Activated naive CD8-positive, alpha-beta T cell treated with anti-CD3 and anti-CD28 coated beads, Interleukin-2, amount 50 U/mL, for 16 hours (primary cell): ENCODE results near the gene KRTAP3-1.
"Not testable (repeated sequence)": the region's sequence is repeated elsewhere in the genome, so short reads cannot be mapped to it uniquely, and the experiment has no call there.

Experiments
- DNase-seq: peaks from one replicate; pipeline ENCODE4 v3.0.0-alpha.2; 2020; ENCODE audit warnings: low read depth, low spot score

KRTAP3-1 gene

GRCh38 chr17:41015454-41015853 is 6.5 kb upstream of the KRTAP3-1 start:
- no peak for DNase-seq

DNA sequence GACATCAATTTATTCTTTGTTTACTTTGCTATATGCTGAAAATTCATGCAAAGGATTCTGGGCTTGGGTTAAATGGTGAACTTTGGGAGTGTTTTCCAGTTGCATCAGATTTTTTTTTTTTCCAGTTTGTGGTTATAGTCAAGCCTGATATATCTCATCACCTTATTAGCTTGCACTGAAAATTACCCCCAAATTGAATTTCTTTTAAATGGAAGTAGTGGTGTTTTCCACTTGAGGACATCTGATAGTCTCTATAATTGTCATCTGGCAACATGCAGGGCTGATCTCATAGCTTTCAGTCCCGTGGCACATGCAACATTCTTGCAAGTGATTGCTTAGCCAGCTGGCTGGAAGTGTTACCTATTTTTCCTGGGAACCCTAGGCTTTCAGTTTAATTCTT is 4.7 kb upstream of the KRTAP3-1 start:
- DNase-seq, result no peak

DNA sequence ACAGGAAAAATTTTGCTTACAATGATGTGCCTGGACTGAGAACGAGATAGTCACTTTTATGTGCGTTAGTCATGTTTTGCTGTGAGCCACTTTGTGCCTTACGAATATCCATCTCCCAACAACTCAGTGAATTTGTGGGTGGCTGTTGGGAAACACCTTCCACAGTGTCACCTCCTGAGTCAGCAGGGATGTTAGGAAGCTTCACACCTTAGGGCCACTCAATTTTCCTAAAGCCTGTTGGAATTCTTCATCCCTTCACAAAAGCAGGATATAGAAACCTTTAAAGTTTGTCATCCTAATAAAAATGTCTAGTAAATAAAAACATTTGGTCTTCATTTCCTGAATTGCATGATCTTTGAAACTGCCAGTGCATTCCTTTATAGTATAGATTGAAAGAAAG is 4.3 kb upstream of the KRTAP3-1 start:
- no peak for DNase-seq

DNA sequence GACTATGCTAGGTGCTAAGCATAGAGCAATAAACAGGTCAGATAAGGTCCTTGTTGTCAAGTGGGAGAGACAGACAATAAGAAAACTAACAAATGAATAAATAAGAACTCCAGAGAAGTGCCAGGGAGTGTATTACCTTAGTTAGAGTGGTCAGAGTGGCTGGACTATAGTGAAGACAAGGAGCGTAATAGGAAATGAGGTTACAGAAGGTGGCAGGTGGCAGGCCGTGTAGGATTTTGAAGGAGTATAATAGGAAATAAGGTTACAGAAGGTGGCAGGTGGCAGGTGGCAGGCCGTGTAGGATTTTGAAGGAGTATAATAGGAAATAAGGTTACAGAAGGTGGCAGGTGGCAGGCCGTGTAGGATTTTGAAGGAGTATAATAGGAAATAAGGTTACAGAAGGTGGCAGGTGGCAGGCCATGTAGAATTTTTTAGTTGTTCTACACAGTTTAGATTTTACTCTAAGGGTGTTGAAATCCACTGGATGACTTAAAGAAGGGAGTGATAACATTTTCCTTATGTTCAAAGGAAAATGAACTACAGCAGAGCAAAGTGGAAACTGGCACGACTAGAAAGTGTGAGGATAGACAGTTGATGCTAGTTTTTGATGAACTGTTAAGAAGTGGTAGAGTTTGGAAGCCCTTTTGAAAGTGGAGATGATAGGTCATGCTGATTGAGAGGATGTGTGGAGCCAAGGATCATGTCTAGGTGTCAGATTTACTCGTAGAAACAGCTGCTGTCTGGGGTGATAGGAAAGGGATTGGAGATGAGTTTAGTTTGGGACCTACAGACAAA is 3.6 kb upstream of the KRTAP3-1 start:
- DNase-seq, result no peak

- no peak for DNase-seq
Measured at GRCh38 chr17:41010441-41010840, 1.5 kb upstream of the KRTAP3-1 start.

DNA sequence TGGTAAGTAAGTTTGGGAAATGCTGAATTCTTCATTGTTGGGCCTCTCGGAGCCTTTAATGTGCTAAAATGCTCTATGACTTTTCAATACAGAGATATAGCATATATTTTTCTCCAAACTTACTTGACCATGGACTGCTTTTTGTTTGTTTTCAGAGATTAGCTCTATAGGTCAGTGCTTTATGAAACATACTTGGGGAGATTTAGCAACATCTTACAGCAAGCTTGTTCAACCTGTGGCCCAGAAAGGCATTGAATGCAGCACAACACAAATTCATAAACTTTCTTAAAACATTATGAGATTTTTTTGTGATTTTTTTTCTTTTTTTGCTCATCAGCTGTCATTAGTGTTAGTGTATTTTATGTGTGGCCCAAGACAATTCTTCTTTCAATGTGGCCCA is 1.0 kb upstream of the KRTAP3-1 start:
- no peak for DNase-seq

DNA sequence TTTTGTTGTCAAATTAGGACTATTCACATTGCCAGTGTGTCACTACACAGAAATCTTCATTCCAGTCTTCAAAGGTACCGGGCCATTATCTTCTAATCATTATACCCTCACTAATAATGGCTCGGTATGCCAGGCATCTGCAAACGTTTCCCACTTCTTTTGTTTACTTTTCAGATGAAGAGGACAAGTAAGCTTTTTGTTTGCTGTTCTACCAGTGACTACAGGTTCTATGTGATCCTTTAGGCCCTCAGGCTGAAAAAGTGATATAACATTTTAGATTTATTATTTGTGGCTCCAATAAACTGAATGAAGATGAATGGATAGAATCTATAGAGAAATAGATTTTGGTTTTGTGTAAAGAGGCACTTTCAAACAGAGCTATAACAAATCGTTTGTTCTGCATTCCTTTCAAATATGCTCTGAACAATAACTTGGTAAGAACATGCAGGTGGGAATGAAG is 403 bp upstream of the KRTAP3-1 start:
- DNase-seq, result no peak

GRCh38 chr17:41004397-41004796 is 4.5 kb downstream of the KRTAP3-1 start:
- DNase-seq, result no peak

- no peak for DNase-seq
Measured at GRCh38 chr17:41003926-41004325, 5.0 kb downstream of the KRTAP3-1 start.

GRCh38 chr17:41002814-41003213 is 6.1 kb downstream of the KRTAP3-1 start:
- DNase-seq, result no peak

DNA sequence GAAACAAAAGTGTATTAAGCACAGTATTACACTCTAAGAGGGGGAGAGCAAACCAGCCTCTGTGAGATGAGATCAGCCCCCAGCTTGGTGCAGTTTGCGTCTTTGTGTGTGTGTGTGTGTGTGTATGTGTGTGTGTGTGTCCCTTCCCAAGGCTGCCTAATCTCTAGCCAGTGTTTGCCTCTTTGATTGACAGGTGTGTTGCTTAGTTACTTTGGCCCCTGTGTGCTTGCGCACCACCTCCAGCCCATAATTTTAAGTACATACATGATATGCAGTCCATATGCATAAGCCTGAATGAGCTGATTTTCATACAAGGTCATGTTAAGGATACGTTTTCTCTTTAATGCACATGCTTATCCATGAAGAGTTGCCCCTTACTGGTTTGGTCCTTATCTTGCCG is 7.1 kb downstream of the KRTAP3-1 start:
- DNase-seq, result no peak

GRCh38 chr17:40999563-40999962 is 9.4 kb downstream of the KRTAP3-1 start, which contains the start of gene KRTAP3-2:
KRTAP3-2 (minus strand) TSS chr17:40999906; CDS start chr17:40999853, 53 bp downstream.
- DNase-seq, result not testable (repeated sequence)

DNA sequence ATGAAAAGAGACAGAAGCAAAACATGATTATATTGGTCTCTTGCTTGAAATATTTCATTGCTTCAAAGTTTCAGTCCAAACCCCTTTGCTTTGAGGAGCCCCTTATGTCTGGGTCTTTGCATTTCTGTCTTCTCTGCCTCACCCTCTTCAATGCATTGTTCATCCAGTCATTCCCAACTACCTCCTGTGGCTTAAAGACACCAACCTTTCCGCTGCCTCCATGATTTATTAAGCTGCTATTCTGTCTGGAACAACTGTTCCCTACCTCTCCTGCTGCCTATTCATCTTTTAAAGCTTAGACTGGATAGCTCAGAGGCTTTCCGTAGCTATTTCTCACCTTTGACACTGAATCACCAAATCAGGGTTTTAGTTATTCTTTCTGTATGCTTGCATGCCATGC is 11.6 kb downstream of the KRTAP3-1 start:
- no peak for DNase-seq

- DNase-seq, result no peak
Measured at GRCh38 chr17:40996829-40997228, 12.1 kb downstream of the KRTAP3-1 start.

- DNase-seq, result no peak
Measured at GRCh38 chr17:40995116-40995515, 13.8 kb downstream of the KRTAP3-1 start.

GRCh38 chr17:40993839-40994238 is 15.1 kb downstream of the KRTAP3-1 start, which contains the start of gene KRTAP3-3:
KRTAP3-3 (minus strand) TSS chr17:40994164; CDS start chr17:40994097, 67 bp downstream.
- no peak for DNase-seq

DNA sequence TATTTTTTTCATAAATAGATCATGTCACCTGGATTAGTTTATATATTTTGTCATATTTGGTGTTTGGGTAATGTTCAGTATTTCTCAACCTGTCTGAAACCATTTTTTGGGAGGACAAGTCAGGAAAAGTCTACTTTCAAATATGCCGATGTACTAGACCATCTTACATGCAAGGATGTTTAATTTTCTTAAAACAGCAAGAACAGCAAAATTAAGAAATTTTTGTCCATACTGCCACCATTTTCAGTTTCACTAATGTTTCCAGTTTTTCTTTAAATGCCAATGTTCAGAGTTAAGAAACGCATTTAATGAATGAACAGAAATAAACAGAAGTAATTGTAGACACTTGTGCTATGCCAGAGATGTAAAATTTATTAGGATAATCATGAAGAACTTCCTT is 15.8 kb downstream of the KRTAP3-1 start:
- no peak for DNase-seq

- DNase-seq, result no peak
Measured at GRCh38 chr17:40992666-40993065, 16.3 kb downstream of the KRTAP3-1 start.

DNA sequence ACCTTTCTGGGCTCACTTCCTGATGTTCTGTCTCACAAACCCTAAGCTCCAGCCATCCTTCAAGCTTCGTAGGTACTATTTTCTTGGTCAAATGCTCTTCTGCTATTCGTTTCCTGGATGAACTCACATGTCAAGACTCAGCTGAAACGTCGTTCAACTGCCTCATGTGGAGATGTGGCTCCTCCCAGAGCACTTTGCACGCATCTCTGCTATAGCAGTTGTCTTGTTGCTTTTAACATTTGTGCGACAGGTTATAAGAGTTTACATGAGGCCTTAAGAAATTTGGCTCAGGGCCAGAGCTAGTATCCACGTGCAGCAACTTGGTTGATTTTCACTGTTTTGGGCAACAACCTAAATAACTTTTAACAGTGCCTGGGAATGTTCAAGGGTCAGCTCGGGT is 22.0 kb downstream of the KRTAP3-1 start:
- DNase-seq, result no peak

- no peak for DNase-seq
Measured at GRCh38 chr17:40984226-40984625, 24.7 kb downstream of the KRTAP3-1 start, which contains the start of gene KRT40. KRT40 (minus strand) TSS chr17:40984326; CDS start chr17:40984273, 53 bp downstream.

DNA sequence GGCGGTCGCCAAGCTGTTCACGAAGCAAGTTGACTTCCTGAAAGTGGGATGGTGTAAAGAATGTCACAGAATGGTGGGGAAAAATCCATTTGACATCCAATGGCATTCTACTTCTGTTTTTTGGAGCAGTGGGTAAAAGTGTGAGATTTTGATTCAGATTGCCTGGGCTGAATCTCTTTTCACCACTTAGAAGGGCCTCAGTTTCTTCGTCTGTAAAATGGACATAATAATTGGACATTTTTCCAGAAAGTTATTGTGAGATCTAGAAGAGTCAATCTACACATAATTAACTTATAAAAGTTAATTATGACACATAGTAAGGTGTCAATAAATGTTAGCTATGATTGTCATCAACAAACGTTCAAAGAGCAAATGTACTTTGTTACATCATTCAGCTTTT is 27.8 kb downstream of the KRTAP3-1 start:
- DNase-seq, result no peak

DNA sequence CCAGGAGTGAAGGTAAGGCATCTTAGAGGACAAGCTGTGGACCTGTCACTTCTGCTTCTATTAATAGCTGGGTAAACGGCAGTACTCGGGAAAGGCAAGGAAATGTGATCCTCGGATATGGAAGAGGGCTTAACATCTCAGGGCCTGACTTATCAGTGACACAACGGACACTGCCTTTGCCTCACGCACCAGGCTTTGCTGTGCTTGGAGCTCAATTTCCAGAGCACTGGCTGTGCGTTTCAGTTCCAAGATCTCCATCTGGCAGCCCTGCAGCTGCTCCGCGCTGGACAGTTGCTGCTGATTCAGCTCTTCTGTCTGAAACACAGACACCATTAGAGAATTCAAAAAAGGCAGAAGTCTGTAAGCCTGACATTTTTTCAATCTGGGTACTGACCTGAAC is 28.3 kb downstream of the KRTAP3-1 start:
- DNase-seq, result no peak

DNA sequence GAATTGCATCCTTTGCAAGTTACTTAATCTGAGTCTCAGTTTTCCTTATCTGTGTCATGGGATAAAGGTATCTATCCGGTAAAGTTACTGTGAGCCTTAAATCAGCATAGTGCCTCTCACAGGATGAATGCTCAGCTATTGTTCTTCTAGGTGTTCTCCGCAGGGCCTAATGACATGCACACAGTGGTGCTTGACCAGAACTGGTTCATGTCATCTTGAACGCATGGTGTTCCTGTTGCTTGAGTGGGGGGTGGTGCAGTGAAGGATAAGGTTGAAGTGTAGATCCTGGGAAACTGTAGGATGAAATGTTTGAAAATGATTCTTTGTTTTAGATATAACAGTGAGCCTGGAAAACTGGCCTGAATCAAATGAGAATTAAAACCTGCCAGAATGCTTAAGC is 28.8 kb downstream of the KRTAP3-1 start:
- no peak for DNase-seq
